GM18519 (cell line): ENCODE measurements around the gene CDH23.

Experiments
- ATAC-seq: cut with Tn5 transposase; IDR thresholded peaks from one replicate; pipeline ENCODE4 v1.9.1; 2021; ENCODE audit warnings: mild to moderate bottlenecking, moderate library complexity; ENCODE audit not compliant: unreplicated experiment, low FRiP score

The CDH23 gene

DNA sequence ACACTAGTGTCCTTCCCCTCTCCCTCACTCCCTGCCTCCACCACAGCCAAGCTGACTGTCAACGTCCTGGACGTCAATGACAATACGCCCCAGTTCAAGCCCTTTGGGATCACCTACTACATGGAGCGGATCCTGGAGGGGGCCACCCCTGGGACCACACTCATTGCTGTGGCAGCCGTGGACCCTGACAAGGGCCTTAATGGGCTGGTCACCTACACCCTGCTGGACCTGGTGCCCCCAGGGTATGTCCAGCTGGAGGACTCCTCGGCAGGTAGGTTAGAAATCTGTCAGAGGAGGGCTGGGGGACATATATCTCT is 401.5 kb downstream of the CDH23 start:
- no peak for ATAC-seq

GRCh38 chr10:71799112-71799511 is 402.4 kb downstream of the CDH23 start:
- ATAC-seq, result no peak

- ATAC-seq, result no peak
Measured at GRCh38 chr10:71799608-71800453, 403.1 kb downstream of the CDH23 start.

- ATAC-seq, result peak; percentile 74
Measured at GRCh38 chr10:71801361-71801760, 404.6 kb downstream of the CDH23 start.

DNA sequence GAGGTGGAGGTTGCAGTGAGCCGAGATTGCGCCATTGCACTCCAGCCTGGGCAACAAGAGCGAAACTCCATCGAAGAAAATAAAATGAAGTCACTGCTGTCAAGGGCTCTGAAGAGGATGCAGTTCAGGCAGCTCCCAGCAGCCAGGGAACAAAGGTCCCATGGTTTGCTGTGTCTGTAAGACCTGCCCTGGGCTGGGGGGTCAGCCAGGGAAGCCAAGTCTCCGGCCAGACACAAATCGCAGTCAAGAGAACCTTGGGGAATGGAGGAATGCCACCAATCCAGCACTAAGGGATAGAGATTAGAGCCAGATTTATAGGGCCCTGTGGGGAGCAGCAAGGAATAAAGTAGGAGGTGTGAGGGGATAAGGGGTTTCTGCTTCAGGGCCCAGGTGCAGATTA is 405.5 kb downstream of the CDH23 start:
- ATAC-seq, result no peak

DNA sequence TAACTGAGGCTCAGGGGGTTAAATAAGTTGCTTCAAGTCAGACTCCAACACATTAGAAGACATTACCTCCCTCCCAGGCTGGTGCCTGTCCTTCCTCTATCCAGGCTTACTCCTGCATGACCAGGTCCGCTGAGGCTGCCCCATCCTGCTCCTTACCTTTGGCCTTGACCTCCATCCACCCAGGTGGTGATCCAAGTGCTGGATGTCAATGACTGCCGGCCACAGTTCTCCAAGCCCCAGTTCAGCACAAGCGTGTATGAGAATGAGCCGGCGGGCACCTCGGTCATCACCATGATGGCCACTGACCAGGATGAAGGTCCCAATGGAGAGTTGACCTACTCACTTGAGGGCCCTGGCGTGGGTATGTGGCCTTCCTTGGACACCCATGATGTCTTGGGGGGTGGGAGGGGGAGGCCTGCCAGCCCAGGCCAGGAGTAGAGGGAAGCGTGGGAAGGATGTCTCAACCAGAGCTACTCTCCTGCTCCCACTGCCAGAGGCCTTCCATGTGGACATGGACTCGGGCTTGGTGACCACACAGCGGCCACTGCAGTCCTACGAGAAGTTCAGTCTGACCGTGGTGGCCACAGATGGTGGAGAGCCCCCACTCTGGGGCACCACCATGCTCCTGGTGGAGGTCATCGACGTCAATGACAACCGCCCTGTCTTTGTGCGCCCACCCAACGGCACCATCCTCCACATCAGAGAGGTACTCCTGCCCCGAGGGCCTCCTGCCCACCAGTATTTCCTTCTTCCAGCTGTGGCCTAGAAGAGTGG is 406.2 kb downstream of the CDH23 start:
- ATAC-seq, result no peak

DNA sequence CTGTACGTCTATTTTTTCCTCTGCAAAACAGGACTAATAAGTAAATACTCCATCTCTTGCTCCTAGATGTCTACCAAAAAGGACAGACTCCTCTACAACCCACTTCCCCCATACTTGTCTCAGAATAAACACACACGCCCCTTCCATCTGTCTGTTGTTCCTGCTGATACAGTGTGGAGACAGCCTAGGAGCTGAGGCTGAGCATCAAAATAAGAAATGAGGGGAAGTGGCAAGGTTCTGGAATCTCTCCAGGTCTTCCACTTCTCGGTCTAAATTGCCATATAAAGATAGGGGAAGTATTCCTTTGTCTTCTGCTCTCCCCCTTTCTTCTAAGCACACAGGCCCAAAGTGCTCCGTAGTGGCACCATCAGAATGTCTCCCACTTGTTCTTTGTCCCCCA is 407.4 kb downstream of the CDH23 start:
- no peak for ATAC-seq

- no peak for ATAC-seq
Measured at GRCh38 chr10:71805776-71806703, 409.3 kb downstream of the CDH23 start.

DNA sequence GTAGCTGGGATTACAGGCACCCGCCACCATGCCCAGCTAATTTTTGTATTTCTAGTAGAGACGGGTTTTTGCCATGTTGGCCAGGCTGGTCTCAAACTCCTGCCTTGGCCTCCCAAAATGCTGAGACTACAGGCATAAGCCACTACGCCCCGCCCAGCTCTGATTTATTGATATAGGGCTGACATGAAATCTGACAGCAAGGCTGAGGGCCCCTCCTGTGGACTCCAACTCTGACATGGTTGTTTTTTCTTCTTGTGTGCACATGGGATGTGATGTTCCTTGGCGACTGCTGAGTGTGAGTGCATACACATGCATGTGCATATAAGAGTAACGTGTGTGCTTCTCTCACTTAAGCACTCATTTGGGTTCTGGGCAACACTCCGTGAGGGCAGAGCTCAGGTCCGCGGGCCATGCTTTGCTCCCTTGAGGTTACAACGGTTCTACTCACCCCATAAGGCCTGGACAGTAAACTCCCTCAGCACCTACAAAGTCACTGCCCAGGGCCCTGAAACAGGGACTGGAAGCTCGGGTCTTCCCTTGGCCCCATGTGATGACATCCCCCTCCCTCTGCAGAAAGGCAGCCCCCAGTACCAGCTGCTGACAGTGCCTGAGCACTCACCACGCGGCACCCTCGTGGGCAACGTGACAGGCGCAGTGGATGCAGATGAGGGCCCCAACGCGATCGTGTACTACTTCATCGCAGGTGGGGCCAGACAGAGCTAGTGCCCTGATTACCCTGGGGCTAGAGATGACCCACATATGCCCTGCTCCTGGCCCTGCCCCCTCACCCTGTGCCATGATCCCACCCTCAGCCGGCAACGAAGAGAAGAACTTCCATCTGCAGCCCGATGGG is 410.2 kb downstream of the CDH23 start:
- no peak for ATAC-seq

- ATAC-seq, result no peak
Measured at GRCh38 chr10:71807557-71808510, 411.1 kb downstream of the CDH23 start.

- ATAC-seq, result no peak
Measured at GRCh38 chr10:71809628-71810027, 412.9 kb downstream of the CDH23 start.

DNA sequence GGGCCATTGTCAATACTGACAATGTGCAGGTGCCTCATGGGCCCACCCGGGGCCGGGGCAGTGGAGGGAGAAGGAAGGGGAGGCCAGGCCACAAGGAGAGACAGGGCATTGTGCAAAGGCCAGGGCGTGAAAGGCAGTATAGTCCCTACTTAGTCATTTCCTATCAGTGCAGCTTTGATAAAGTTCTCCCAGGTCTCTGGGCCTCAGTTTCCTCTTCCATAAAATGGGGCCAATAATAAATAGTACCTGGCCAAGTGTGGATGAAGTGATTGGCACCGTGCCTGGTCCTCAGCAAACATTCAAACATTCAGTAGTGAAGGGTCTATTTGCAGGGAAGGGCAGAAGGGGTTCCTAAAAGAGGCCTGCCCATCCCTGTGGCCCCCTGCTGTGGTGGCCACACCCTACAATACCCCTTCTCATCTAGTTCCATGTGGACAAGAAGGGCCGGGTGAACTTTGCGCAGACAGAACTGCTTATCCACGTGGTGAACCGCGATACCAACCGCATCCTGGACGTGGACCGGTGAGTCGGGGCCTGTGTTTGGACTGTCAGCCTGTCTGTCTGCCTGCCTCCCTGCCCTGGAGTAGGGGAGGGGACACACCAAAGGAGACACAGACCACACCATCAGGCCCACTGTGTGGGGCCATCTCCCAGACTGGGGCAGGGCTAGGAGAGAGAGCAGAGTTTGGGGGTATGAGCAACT is 413.5 kb downstream of the CDH23 start:
- no peak for ATAC-seq

GRCh38 chr10:71811351-71811750 is 414.6 kb downstream of the CDH23 start:
- ATAC-seq, result no peak

GRCh38 chr10:71812016-71812912 is 415.5 kb downstream of the CDH23 start:
- ATAC-seq, result no peak

DNA sequence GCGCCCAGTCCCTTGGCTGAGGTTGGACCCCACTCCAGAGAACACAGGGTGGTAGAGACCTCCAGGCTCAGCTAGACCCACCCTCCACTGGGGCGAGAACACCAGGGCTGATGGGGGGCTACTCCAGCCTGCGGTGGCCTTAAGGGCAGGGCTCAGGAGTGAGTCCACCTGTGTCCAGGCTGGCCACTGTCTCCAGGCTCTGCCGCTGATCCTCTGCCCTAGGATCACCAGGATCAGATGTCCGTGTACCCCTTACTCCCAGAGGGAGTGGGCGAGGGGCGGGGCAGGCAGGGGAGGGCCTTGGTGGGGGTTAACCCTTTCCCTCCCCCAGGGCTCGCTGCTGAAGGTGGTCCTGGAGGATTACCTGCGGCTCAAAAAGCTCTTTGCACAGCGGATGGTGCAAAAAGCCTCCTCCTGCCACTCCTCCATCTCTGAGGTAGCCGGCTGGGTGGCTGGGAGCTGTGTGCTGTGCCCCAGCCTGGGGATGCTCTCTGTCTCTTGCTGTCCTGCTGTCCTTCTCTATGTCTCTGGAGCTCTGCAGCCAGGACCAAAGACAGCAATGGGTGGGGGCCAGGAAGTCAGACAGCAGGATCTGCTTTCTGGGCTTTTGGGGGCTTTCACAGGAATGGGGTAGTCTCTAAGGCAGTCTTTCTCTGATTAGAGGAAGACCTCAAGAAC is 416.3 kb downstream of the CDH23 start:
- ATAC-seq, result no peak

DNA sequence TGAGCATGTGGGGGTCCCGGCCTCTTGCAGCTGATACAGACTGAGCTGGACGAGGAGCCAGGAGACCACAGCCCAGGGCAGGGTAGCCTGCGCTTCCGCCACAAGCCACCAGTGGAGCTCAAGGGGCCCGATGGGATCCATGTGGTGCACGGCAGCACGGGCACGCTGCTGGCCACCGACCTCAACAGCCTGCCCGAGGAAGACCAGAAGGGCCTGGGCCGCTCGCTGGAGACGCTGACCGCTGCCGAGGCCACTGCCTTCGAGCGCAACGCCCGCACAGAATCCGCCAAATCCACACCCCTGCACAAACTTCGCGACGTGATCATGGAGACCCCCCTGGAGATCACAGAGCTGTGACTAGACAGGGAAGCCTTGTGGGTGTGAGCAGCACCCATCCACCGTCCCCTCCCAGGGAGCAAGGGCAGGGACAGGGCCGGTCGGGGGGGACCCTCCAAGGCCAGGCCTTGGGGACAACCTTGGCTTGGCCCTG is 418.2 kb downstream of the CDH23 start:
- no peak for ATAC-seq
